Keratinocyte (primary cell): Measurements from ENCODE around the gene AP1M1. TPM values are rescaled to one million over a fixed set of nuclear protein-coding genes. Genes with fewer than 3 reads are reported as not detected.
"Not testable (repeated sequence)": the region's sequence is repeated elsewhere in the genome, so short reads cannot be mapped to it uniquely, and the experiment has no call there.

Experiments
- DNase-seq: peaks from one replicate; pipeline ENCODE4 v3.0.0-alpha.2; 2011; ENCODE audit warnings: low read depth, missing footprints, low spot score
- FAIRE-seq: peaks from 2 replicates; lab custom pipeline; 2011; peaks lifted over from hg19 to GRCh38; lab: Jason Lieb, UNC
- H2AFZ ChIP-seq: 2 replicates; pipeline ENCODE4 v1.6.0; 2012; ENCODE audit warnings: low read length, control low read depth, inconsistent platforms; ENCODE audit not compliant: control insufficient read depth
- H3K27ac ChIP-seq: 2 replicates; pipeline ENCODE4 v1.5.1; 2011; ENCODE audit warnings: low read length; ENCODE audit not compliant: control insufficient read depth, insufficient read depth
- H3K27me3 ChIP-seq: 3 replicates; pipeline ENCODE4 v1.6.0; 2011; ENCODE audit warnings: low read length; ENCODE audit not compliant: control insufficient read depth, insufficient read depth; ENCODE audit errors: extremely low read depth
- H3K36me3 ChIP-seq, 2 experiments: 2 replicates in 1 of 2; 3 replicates in 1 of 2; pipeline ENCODE4 v1.5.1; 2011; ENCODE audit warnings: low read length in 2 of 2, mild to moderate bottlenecking in 1 of 2; ENCODE audit not compliant: control insufficient read depth in 2 of 2, insufficient read depth in 2 of 2; ENCODE audit errors: extremely low read depth in 1 of 2
- H3K4me1 ChIP-seq: 3 replicates; pipeline ENCODE4 v1.5.1; 2011; ENCODE audit warnings: low read length; ENCODE audit not compliant: control insufficient read depth, insufficient read depth; ENCODE audit errors: extremely low read depth
- H3K4me2 ChIP-seq: 3 replicates; pipeline ENCODE4 v1.6.0; 2011; ENCODE audit warnings: low read depth, low read length; ENCODE audit not compliant: control insufficient read depth, insufficient read depth; ENCODE audit errors: extremely low read depth
- H3K4me3 ChIP-seq, 3 experiments: fragments of 200-600 bp in 1 of 3; sonication (generic) in 1 of 3; 2 replicates in 2 of 3; 3 replicates in 1 of 3; pipeline ENCODE4 v1.5.1; 2011 to 2016; ENCODE audit warnings: low read length in 3 of 3, mild to moderate bottlenecking in 3 of 3, control low read depth in 2 of 3, inconsistent platforms in 1 of 3, low read depth in 1 of 3, mixed read lengths in 1 of 3, mixed run types in 1 of 3, moderate library complexity in 1 of 3; ENCODE audit not compliant: control insufficient read depth in 2 of 3, insufficient read depth in 2 of 3; ENCODE audit errors: extremely low read depth in 1 of 3
- H3K79me2 ChIP-seq: 2 replicates; pipeline ENCODE4 v1.6.0; 2012; ENCODE audit warnings: low read length; ENCODE audit not compliant: control insufficient read depth, insufficient read depth
- H3K9ac ChIP-seq: 3 replicates; pipeline ENCODE4 v1.6.0; 2011; ENCODE audit warnings: low read length; ENCODE audit not compliant: control insufficient read depth, insufficient read depth; ENCODE audit errors: extremely low read depth
- H3K9me1 ChIP-seq: 3 replicates; pipeline ENCODE4 v1.6.0; 2011; ENCODE audit warnings: low read length; ENCODE audit not compliant: control insufficient read depth, insufficient read depth; ENCODE audit errors: extremely low read depth
- H3K9me3 ChIP-seq: 2 replicates; pipeline ENCODE4 v1.5.1; 2012; ENCODE audit warnings: low read depth, low read length; ENCODE audit not compliant: control insufficient read depth
- H4K20me1 ChIP-seq: 3 replicates; pipeline ENCODE4 v1.6.0; 2011; ENCODE audit warnings: low read length; ENCODE audit not compliant: control insufficient read depth, insufficient read depth; ENCODE audit errors: extremely low read depth
- CTCF ChIP-seq, 3 experiments: IDR thresholded peaks in 1 of 3; conservative IDR thresholded peaks in 1 of 3; optimal IDR thresholded peaks in 1 of 3; 2 replicates in 2 of 3; 3 replicates in 1 of 3; pipeline versions ENCODE3 to v1.5.1; 2011; ENCODE audit warnings: low read length in 3 of 3, mild to moderate bottlenecking in 3 of 3, moderate library complexity in 2 of 3, control low read depth in 1 of 3, inconsistent platforms in 1 of 3; ENCODE audit not compliant: insufficient read depth in 2 of 3; ENCODE audit errors: extremely low read depth in 1 of 3
- EZH2 ChIP-seq: IDR thresholded peaks from one replicate; pipeline ENCODE4 v1.6.1; 2012; ENCODE audit warnings: inconsistent platforms, mild to moderate bottlenecking, low read length, moderate library complexity
- dilution Hi-C: fragments of 300-500 bp; cut with MboI; formaldehyde crosslinking; loops from one replicate; pipeline ENCODE4 v1.7.0; 2020; ENCODE audit warnings: low sequenced_read_pairs; ENCODE audit not compliant: extremely low pct_ligation_motif_present
- polyA plus RNA-seq, 5 experiments: library from polyadenylated mRNA; depleted of rRNA in 3 of 5; stranded (reverse) in 3 of 5; stranded (forward) in 1 of 5; unstranded in 1 of 5; fragments of >200 nt; gene quantifications; 1 replicate in 1 of 5; 2 replicates in 3 of 5; 3 replicates in 1 of 5; pipeline versions ENCODE4 v1.2.1 to v1.2.3, GENCODE V29; 2011 to 2012; ENCODE audit warnings: missing spikeins in 2 of 5, low read depth in 1 of 5, low replicate concordance in 1 of 5

AP1M1 gene
- polyA plus RNA-seq, 1 donor (not counting 4 experiments of a cell fraction or from before 2014, with no cell fraction given), result 27.7 TPM

DNA sequence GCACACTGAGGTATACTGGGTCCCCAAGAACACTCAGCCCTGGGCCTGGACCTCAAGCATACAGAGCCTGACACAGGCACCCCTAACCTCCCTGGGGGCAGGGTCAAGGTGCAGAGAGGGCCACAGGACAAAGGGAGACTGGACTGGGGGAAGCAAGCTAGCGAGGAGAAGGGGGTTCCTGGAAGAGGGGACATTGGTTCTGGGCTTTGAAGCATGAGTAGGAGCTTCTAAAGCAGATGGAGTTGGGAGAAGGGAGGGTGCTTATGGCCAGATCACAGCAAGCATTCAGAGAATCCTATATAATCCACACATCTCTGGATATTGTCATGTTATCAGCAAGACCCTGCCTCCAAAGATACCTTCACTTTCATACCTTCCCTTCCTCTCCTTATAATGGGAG, 27.6 kb upstream of the AP1M1 start:
- dilution Hi-C loops, result no loop called here
- no peak overlapping the region for H3K4me2 ChIP-seq

DNA sequence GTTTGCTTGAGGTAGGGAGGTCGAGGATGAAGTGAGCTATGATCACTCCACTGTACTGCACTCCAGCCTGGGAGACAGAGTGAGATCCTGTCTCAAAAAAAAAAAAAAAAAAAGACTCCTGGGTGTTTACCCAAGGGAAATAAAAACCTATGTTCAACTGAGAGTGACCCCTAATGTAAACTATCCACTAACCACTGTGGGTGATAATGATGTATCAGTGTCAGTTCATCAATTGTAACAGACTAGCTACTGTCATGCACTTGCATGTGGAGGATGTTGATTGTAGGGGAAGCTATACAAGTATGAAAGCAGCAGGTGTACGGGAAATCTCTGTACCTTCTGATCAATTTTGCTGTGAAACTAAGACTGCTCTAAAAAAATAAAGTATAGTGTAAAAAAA, 21.8 kb upstream of the AP1M1 start:
- Histone ChIP-seq H2AFZ (no peak overlapping the region), H3K9me3 (no peaks in the 10 kb centered on the region), H3K4me3 (no peak overlapping the region), H3K36me3 (no peaks in the 10 kb centered on the region), H3K9me1 (no peaks in the 10 kb centered on the region), H3K27me3 (no peaks in the 10 kb centered on the region), H3K4me2 (no peak overlapping the region), H3K27ac (no peak overlapping the region), H4K20me1 (no peaks in the 10 kb centered on the region), H3K9ac (no peak overlapping the region), H3K79me2 (no peaks in the 10 kb centered on the region), H3K4me1 (peaks cover 7% of the 10 kb centered on the region)
- DNase-seq (no peak), FAIRE-seq (no peak)
- TF ChIP-seq EZH2 (no peak), CTCF (optimal IDR thresholded peaks at IDR 0.05 in 1 of 3, IDR thresholded peaks at IDR 0.05 in 1 of 3, conservative IDR thresholded peaks at IDR 0.05 in 1 of 3; ENCODE audit: extremely low read depth in 1 of 3, insufficient read depth in 2 of 3, low read length in 3 of 3) (no peak)
- dilution Hi-C loops, result no loop called here

More for the DNA sequence above, 27.6 kb upstream of the AP1M1 start:
- Histone ChIP-seq H3K9me1 (no peaks in the 10 kb centered on the region), H3K4me3 (no peak overlapping the region), H3K27me3 (no peaks in the 10 kb centered on the region), H3K9me3 (no peaks in the 10 kb centered on the region), H3K4me1 (no peaks in the 10 kb centered on the region), H3K79me2 (no peaks in the 10 kb centered on the region), H2AFZ (no peak overlapping the region), H3K36me3 (no peaks in the 10 kb centered on the region), H3K9ac (no peak overlapping the region), H4K20me1 (no peaks in the 10 kb centered on the region), H3K27ac (no peak overlapping the region)
- TF ChIP-seq CTCF (optimal IDR thresholded peaks at IDR 0.05 in 1 of 3, IDR thresholded peaks at IDR 0.05 in 1 of 3, conservative IDR thresholded peaks at IDR 0.05 in 1 of 3; ENCODE audit: extremely low read depth in 1 of 3, insufficient read depth in 2 of 3, low read length in 3 of 3) (no peak), EZH2 (no peak)
- FAIRE-seq (no peak), DNase-seq (no peak)

GRCh38 chr19:16178866-16179265, 18.8 kb upstream of the AP1M1 start:
- H3K9me1 ChIP-seq, H3K27me3 ChIP-seq, FAIRE-seq, H2AFZ ChIP-seq, H3K9ac ChIP-seq, dilution Hi-C loops, H3K4me2 ChIP-seq, H3K4me3 ChIP-seq, H3K9me3 ChIP-seq, H4K20me1 ChIP-seq, DNase-seq, H3K36me3 ChIP-seq, H3K4me1 ChIP-seq, H3K79me2 ChIP-seq, H3K27ac ChIP-seq: not testable (repeated sequence)
